OCI-LY1 (cell line): ENCODE measurements around the gene MAPK7.

ENCODE experiments used
- H2AFZ ChIP-seq: fragments of 200-600 bp; sonication (generic), shearing (Covaris generic); 2 replicates; pipeline ENCODE4 v1.6.0; 2014; ENCODE audit warnings: antibody characterized with exemption, mild to moderate bottlenecking, low read length
- H3F3A ChIP-seq: fragments of 200-600 bp; sonication (generic), shearing (Covaris generic); 2 replicates; pipeline ENCODE4 v1.6.0; 2014; ENCODE audit warnings: mild to moderate bottlenecking, antibody characterized with exemption, low read length, moderate library complexity; ENCODE audit not compliant: insufficient read depth
- H3K27ac ChIP-seq: fragments of 200-600 bp; sonication (generic); 2 replicates; pipeline ENCODE4 v1.5.1; 2014; ENCODE audit warnings: low read length, mixed run types, mild to moderate bottlenecking, low read depth; ENCODE audit not compliant: poor library complexity, severe bottlenecking
- H3K27me3 ChIP-seq: fragments of 200-600 bp; sonication (generic); 2 replicates; pipeline ENCODE4 v1.6.0; 2014; ENCODE audit warnings: antibody characterized with exemption, mild to moderate bottlenecking, low read length, moderate library complexity; ENCODE audit not compliant: insufficient read depth
- H3K36me3 ChIP-seq: fragments of 200-600 bp; sonication (generic); 2 replicates; pipeline ENCODE4 v1.6.1; 2014; ENCODE audit warnings: mild to moderate bottlenecking, antibody characterized with exemption, low read length, moderate library complexity, mixed read lengths; ENCODE audit not compliant: insufficient read depth
- H3K4me1 ChIP-seq: fragments of 200-600 bp; sonication (generic); 2 replicates; pipeline ENCODE4 v1.5.1; 2014; ENCODE audit warnings: mild to moderate bottlenecking, low read length, moderate library complexity; ENCODE audit not compliant: insufficient read depth, severe bottlenecking
- H3K4me2 ChIP-seq: fragments of 200-600 bp; sonication (generic), shearing (Covaris generic); 2 replicates; pipeline ENCODE4 v1.6.1; 2014; ENCODE audit warnings: low read length
- H3K4me3 ChIP-seq: fragments of 200-600 bp; sonication (generic); 2 replicates; pipeline ENCODE4 v1.5.1; 2014; ENCODE audit warnings: low read length, low read depth, mild to moderate bottlenecking, mixed read lengths; ENCODE audit not compliant: poor library complexity, severe bottlenecking
- H3K79me2 ChIP-seq: fragments of 200-600 bp; shearing (Covaris generic); 2 replicates; pipeline ENCODE4 v1.6.1; 2016; ENCODE audit warnings: mixed run types, low read length, mixed read lengths; ENCODE audit not compliant: insufficient read depth
- H3K9ac ChIP-seq: fragments of 200-600 bp; sonication (generic), shearing (Covaris generic); 2 replicates; pipeline ENCODE4 v1.6.1; 2014; ENCODE audit warnings: mild to moderate bottlenecking, low read length, mixed read lengths
- H3K9me2 ChIP-seq: fragments of 200-600 bp; sonication (generic), shearing (Covaris generic); 2 replicates; pipeline ENCODE4 v1.6.1; 2014; ENCODE audit warnings: low read depth, mild to moderate bottlenecking, low read length, mixed read lengths
- H3K9me3 ChIP-seq: fragments of 200-600 bp; shearing (Covaris generic); 2 replicates; pipeline ENCODE4 v1.6.1; 2014; ENCODE audit warnings: low read length, mixed read lengths
- H4K20me1 ChIP-seq: fragments of 200-600 bp; sonication (generic), shearing (Covaris generic); 2 replicates; pipeline ENCODE4 v1.6.0; 2016; ENCODE audit warnings: mild to moderate bottlenecking, low read length; ENCODE audit not compliant: insufficient read depth
- CTCF ChIP-seq: fragments of 200-600 bp; sonication (generic), shearing (Covaris generic); IDR thresholded peaks from 2 replicates; pipeline ENCODE4 v1.5.1; 2017; ENCODE audit warnings: mild to moderate bottlenecking, antibody characterized with exemption, low read length, moderate library complexity, mixed read lengths
- EZH2 ChIP-seq: fragments of 200-600 bp; sonication (generic), shearing (Covaris generic); IDR thresholded peaks from 2 replicates; pipeline ENCODE4 v1.8.0; 2017; ENCODE audit warnings: borderline replicate concordance, mixed run types, mild to moderate bottlenecking, antibody characterized with exemption, low read length, moderate library complexity, mixed read lengths

MAPK7 gene

DNA sequence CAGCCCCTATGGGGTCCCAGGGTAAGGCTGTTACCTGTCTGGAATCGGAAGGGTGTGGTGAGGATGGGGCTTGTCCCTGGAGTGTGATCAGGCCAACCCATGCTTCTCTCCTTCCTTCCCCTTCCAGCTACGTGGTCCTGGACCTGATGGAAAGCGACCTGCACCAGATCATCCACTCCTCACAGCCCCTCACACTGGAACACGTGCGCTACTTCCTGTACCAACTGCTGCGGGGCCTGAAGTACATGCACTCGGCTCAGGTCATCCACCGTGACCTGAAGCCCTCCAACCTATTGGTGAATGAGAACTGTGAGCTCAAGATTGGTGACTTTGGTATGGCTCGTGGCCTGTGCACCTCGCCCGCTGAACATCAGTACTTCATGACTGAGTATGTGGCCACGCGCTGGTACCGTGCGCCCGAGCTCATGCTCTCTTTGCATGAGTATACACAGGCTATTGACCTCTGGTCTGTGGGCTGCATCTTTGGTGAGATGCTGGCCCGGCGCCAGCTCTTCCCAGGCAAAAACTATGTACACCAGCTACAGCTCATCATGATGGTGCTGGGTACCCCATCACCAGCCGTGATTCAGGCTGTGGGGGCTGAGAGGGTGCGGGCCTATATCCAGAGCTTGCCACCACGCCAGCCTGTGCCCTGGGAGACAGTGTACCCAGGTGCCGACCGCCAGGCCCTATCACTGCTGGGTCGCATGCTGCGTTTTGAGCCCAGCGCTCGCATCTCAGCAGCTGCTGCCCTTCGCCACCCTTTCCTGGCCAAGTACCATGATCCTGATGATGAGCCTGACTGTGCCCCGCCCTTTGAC lies 2.4 kb downstream of the MAPK7 start:
- Histone ChIP-seq H3K27ac (no peak overlapping the region), H3F3A (no peaks in the 10 kb centered on the region), H3K36me3 (peaks cover 18% of the 10 kb centered on the region; the same call in 1 of the 2 replicates), H3K79me2 (no peaks in the 10 kb centered on the region), H3K27me3 (no peaks in the 10 kb centered on the region), H4K20me1 (no peaks in the 10 kb centered on the region), H3K9me3 (no peaks in the 10 kb centered on the region), H3K9ac (no peak overlapping the region), H3K9me2 (no peaks in the 10 kb centered on the region), H3K4me3 (no peak overlapping the region), H2AFZ (no peak overlapping the region), H3K4me2 (no peak overlapping the region), H3K4me1 (peaks cover 15% of the 10 kb centered on the region)
- TF ChIP-seq EZH2 = no peak
- TF ChIP-seq CTCF = no peak

GRCh38 chr17:19381361-19381740 lies 3.1 kb downstream of the MAPK7 start:
- no peaks in the 10 kb centered on the region for H3K79me2 ChIP-seq

GRCh38 chr17:19381741-19382444 lies 3.6 kb downstream of the MAPK7 start:
- TF ChIP-seq CTCF = no peak
- TF ChIP-seq EZH2 = no peak
- H3K4me1 ChIP-seq = peaks cover 13% of the 10 kb centered on the region
- no peak overlapping the region for H3K4me2 ChIP-seq
- H3K79me2 ChIP-seq = no peaks in the 10 kb centered on the region
- no peaks in the 10 kb centered on the region for H3F3A ChIP-seq
- no peaks in the 10 kb centered on the region for H4K20me1 ChIP-seq
- H2AFZ ChIP-seq = no peak overlapping the region
- no peak overlapping the region for H3K9ac ChIP-seq
- no peak overlapping the region for H3K27ac ChIP-seq
- H3K4me3 ChIP-seq = no peak overlapping the region
- H3K9me3 ChIP-seq = no peaks in the 10 kb centered on the region
- H3K27me3 ChIP-seq = no peaks in the 10 kb centered on the region
- no peaks in the 10 kb centered on the region for H3K9me2 ChIP-seq
- H3K36me3 ChIP-seq = peaks cover 18% of the 10 kb centered on the region; the same call in 1 of the 2 replicates

More at GRCh38 chr17:19381361-19381740, 3.1 kb downstream of the MAPK7 start:
- Histone ChIP-seq H3K9ac (no peak overlapping the region), H3K27ac (no peak overlapping the region), H4K20me1 (no peaks in the 10 kb centered on the region), H3K9me2 (no peaks in the 10 kb centered on the region), H3K4me3 (no peak overlapping the region), H2AFZ (no peak overlapping the region), H3K9me3 (no peaks in the 10 kb centered on the region), H3K4me2 (no peak overlapping the region), H3F3A (no peaks in the 10 kb centered on the region), H3K4me1 (peaks cover 15% of the 10 kb centered on the region), H3K27me3 (no peaks in the 10 kb centered on the region), H3K36me3 (peaks cover 18% of the 10 kb centered on the region; the same call in 1 of the 2 replicates)
- TF ChIP-seq CTCF = no peak
- TF ChIP-seq EZH2 = no peak
